ENCODE data around the gene BMAL1. TPM values are rescaled to one million over a fixed set of nuclear protein-coding genes. Genes with fewer than 3 reads are reported as not detected.

Gene BMAL1
- total and polyA plus RNA-seq, 2 of the 8 experiments (the other 6 are each of a cell fraction or from before 2014, with no cell fraction given), result 6.8 to 6.9 TPM

GRCh38 chr11:13329670-13330356, 52.2 kb downstream of the BMAL1 start (continued):
- no peak for TF ChIP-seq CHD7 (IDR thresholded peaks at IDR 0.05; ENCODE audit: insufficient replicate concordance, low read length)
- no peak for TF ChIP-seq EP300 (IDR thresholded peaks at IDR 0.05; ENCODE audit: borderline replicate concordance in 1 of 2, low read depth in 2 of 2, low read length in 2 of 2)
- no peak for TF ChIP-seq RAD21 (IDR thresholded peaks at IDR 0.05 in 1 of 2, conservative IDR thresholded peaks at IDR 0.05 in 1 of 2; ENCODE audit: low read depth in 2 of 2, low read length in 2 of 2)
- TF ChIP-seq HDAC2 (IDR thresholded peaks at IDR 0.05; ENCODE audit: borderline replicate concordance in 1 of 2, low read depth in 2 of 2, low read length in 2 of 2), result no peak

Data from H1 (cell line).